Kidney tubule cell (primary cell): ENCODE results near the gene GSE1.

Experiments
- DNase-seq: peaks from one replicate; pipeline ENCODE4 v3.0.0-alpha.2; 2018; ENCODE audit warnings: low spot score

The GSE1 gene

GRCh38 chr16:85619101-85619891 is 6.2 kb downstream of the GSE1 start:
- no peak for DNase-seq

- no peak for DNase-seq
These were observed 7.3 kb downstream of the GSE1 start for GRCh38 chr16:85620374-85620773.

GRCh38 chr16:85621698-85622428 is 8.7 kb downstream of the GSE1 start:
- peak; percentile 28 for DNase-seq

- DNase-seq: no peak
These were observed 9.6 kb downstream of the GSE1 start for GRCh38 chr16:85622683-85623082.

GRCh38 chr16:85623250-85623649 is 10.1 kb downstream of the GSE1 start:
- DNase-seq: no peak

- no peak for DNase-seq
These were observed 11.0 kb downstream of the GSE1 start for GRCh38 chr16:85623997-85624601.

GRCh38 chr16:85624646-85625045 is 11.5 kb downstream of the GSE1 start:
- no peak for DNase-seq

GRCh38 chr16:85625053-85625452 is 11.9 kb downstream of the GSE1 start:
- DNase-seq: no peak

GRCh38 chr16:85625485-85626117 is 12.5 kb downstream of the GSE1 start:
- DNase-seq: no peak

GRCh38 chr16:85626191-85626981 is 13.3 kb downstream of the GSE1 start:
- DNase-seq: no peak

- DNase-seq: no peak
These were observed 14.0 kb downstream of the GSE1 start for GRCh38 chr16:85627089-85627488.

GRCh38 chr16:85627526-85628264 is 14.6 kb downstream of the GSE1 start:
- DNase-seq: no peak

GRCh38 chr16:85628265-85628556 is 15.1 kb downstream of the GSE1 start:
- no peak for DNase-seq

- DNase-seq: no peak
These were observed 15.5 kb downstream of the GSE1 start for GRCh38 chr16:85628645-85629044.

- no peak for DNase-seq
These were observed 16.2 kb downstream of the GSE1 start for GRCh38 chr16:85629326-85629725.

GRCh38 chr16:85629853-85630252 is 16.7 kb downstream of the GSE1 start:
- DNase-seq: no peak

GRCh38 chr16:85631230-85631629 is 18.1 kb downstream of the GSE1 start:
- DNase-seq: no peak

- DNase-seq: no peak
These were observed 18.8 kb downstream of the GSE1 start for GRCh38 chr16:85631802-85632393.

- no peak for DNase-seq
These were observed 19.8 kb downstream of the GSE1 start for GRCh38 chr16:85632709-85633437.

GRCh38 chr16:85633438-85633743 is 20.3 kb downstream of the GSE1 start:
- no peak for DNase-seq
